Measurements from ENCODE around the gene TMEM43. TPM values are rescaled to one million over a fixed set of nuclear protein-coding genes. Genes with fewer than 3 reads are reported as not detected.

Gene TMEM43
- total RNA-seq, 1 donor from 2014 or later, result 86.3 TPM

GRCh38 chr3:14150078-14150477, 25.2 kb downstream of the TMEM43 start:
- no peak overlapping the region for H3K4me3 ChIP-seq
- no peak for TF ChIP-seq CTCF (IDR thresholded peaks at IDR 0.05)
- peaks cover 73% of the 10 kb centered on the region for H3K36me3 ChIP-seq
- H3K9me3 ChIP-seq, result no peaks in the 10 kb centered on the region
- ATAC-seq (no peak), DNase-seq (no peak)
- no peaks in the 10 kb centered on the region for H3K27me3 ChIP-seq
- no peak overlapping the region for H3K27ac ChIP-seq
- peaks cover 13% of the 10 kb centered on the region for H3K4me1 ChIP-seq
- intact Hi-C loops (cut with DNase I), result no loop called here

- Histone ChIP-seq H3K27me3 (no peaks in the 10 kb centered on the region), H3K36me3 (peaks cover 72% of the 10 kb centered on the region), H3K4me3 (no peak overlapping the region), H3K9me3 (no peaks in the 10 kb centered on the region), H3K4me1 (peaks cover 7% of the 10 kb centered on the region), H3K27ac (no peak overlapping the region)
- intact Hi-C loops (cut with DNase I), result no loop called here
- ATAC-seq (no peak), DNase-seq (no peak)
- no peak for TF ChIP-seq CTCF (IDR thresholded peaks at IDR 0.05)
These were observed 25.8 kb downstream of the TMEM43 start for GRCh38 chr3:14150491-14151230.

- ATAC-seq (no peak), DNase-seq (no peak)
- no peaks in the 10 kb centered on the region for H3K27me3 ChIP-seq
- intact Hi-C loops (cut with DNase I), result no loop called here
- H3K27ac ChIP-seq, result no peak overlapping the region
- H3K9me3 ChIP-seq, result no peaks in the 10 kb centered on the region
- H3K4me1 ChIP-seq, result no peaks in the 10 kb centered on the region
- H3K4me3 ChIP-seq, result no peak overlapping the region
- no peak for TF ChIP-seq CTCF (IDR thresholded peaks at IDR 0.05)
- peaks cover 72% of the 10 kb centered on the region for H3K36me3 ChIP-seq
These were observed 26.7 kb downstream of the TMEM43 start for GRCh38 chr3:14151471-14152083.

GRCh38 chr3:14152233-14152962, 27.5 kb downstream of the TMEM43 start:
- ATAC-seq, result no peak
- Histone ChIP-seq H3K27me3 (no peaks in the 10 kb centered on the region), H3K4me3 (no peak overlapping the region), H3K4me1 (no peaks in the 10 kb centered on the region), H3K27ac (no peak overlapping the region), H3K36me3 (peaks cover 72% of the 10 kb centered on the region), H3K9me3 (no peaks in the 10 kb centered on the region)
- no peak for DNase-seq
- TF ChIP-seq CTCF (IDR thresholded peaks at IDR 0.05), result no peak
- intact Hi-C loops (cut with DNase I), result no loop called here

GRCh38 chr3:14152963-14153355, 28.1 kb downstream of the TMEM43 start:
- Histone ChIP-seq H3K4me3 (no peak overlapping the region), H3K9me3 (no peaks in the 10 kb centered on the region), H3K27ac (no peak overlapping the region), H3K27me3 (no peaks in the 10 kb centered on the region), H3K4me1 (no peaks in the 10 kb centered on the region), H3K36me3 (peaks cover 72% of the 10 kb centered on the region)
- TF ChIP-seq CTCF (IDR thresholded peaks at IDR 0.05), result no peak
- ATAC-seq (no peak), DNase-seq (no peak)
- intact Hi-C loops (cut with DNase I), result no loop called here
